Activated T-helper 1 cell treated with Interleukin-2 at 50 U/mL for 16 hours (primary cell): ENCODE measurements around the gene PRAME.
"Not testable (repeated sequence)": the region's sequence is repeated elsewhere in the genome, so short reads cannot be mapped to it uniquely, and the experiment has no call there.

Source experiments
- DNase-seq: peaks from one replicate; pipeline ENCODE4 v3.0.0-alpha.2; 2020; ENCODE audit warnings: low read depth

PRAME gene

GRCh38 chr22:22520667-22521602 lies 38.1 kb downstream of the PRAME start:
- DNase-seq, result no peak

- no peak for DNase-seq
Measured at GRCh38 chr22:22520020-22520656, 38.9 kb downstream of the PRAME start, which contains the start of gene ZNF280A. Gene ZNF280A (minus strand): TSS chr22:22520270. CDS start chr22:22515630, 4,640 bp downstream.

GRCh38 chr22:22519591-22519990 lies 39.5 kb downstream of the PRAME start:
- DNase-seq, result no peak

- no peak for DNase-seq
Measured at GRCh38 chr22:22516992-22517391, 42.1 kb downstream of the PRAME start.

- no peak for DNase-seq
Measured at GRCh38 chr22:22515890-22516289, 43.2 kb downstream of the PRAME start.

GRCh38 chr22:22514431-22514830 lies 44.6 kb downstream of the PRAME start:
- DNase-seq, result not testable (repeated sequence)

- DNase-seq, result no peak
Measured at GRCh38 chr22:22513619-22514018, 45.4 kb downstream of the PRAME start.

- DNase-seq, result no peak
Measured at GRCh38 chr22:22512951-22513350, 46.1 kb downstream of the PRAME start.

GRCh38 chr22:22510833-22511232 lies 48.2 kb downstream of the PRAME start:
- DNase-seq, result not testable (repeated sequence)

GRCh38 chr22:22509912-22510311 lies 49.2 kb downstream of the PRAME start:
- not testable (repeated sequence) for DNase-seq

- DNase-seq, result peak; percentile 74
Measured at GRCh38 chr22:22508274-22509176, 50.5 kb downstream of the PRAME start, which contains the start of gene ZNF280B. Gene ZNF280B (minus strand): TSS chr22:22508742. CDS start chr22:22489398, 19,344 bp downstream.

- DNase-seq, result no peak
Measured at GRCh38 chr22:22507743-22508273, 51.3 kb downstream of the PRAME start.

- DNase-seq, result no peak
Measured at GRCh38 chr22:22506736-22507135, 52.3 kb downstream of the PRAME start.

GRCh38 chr22:22498267-22498666 lies 60.8 kb downstream of the PRAME start:
- no peak for DNase-seq
